ENCODE data around the gene CDC20B. TPM values are rescaled to one million over a fixed set of nuclear protein-coding genes. Genes with fewer than 3 reads are reported as not detected.
"Not testable (repeated sequence)": the region's sequence is repeated elsewhere in the genome, so short reads cannot be mapped to it uniquely, and the experiment has no call there.

The CDC20B gene
- total and polyA plus RNA-seq, 10 donors = not detected

GRCh38 chr5:55096861-55097260 is 76.1 kb downstream of the CDC20B start:
- peak overlapping the region in 1 of 8 donors; percentile 19 for H3K4me3 ChIP-seq
- H3K36me3 ChIP-seq = no peaks in the 10 kb centered on the region
- TF ChIP-seq POLR2AphosphoS5 (IDR thresholded peaks at IDR 0.05) = no peak
- TF ChIP-seq, protein P1, sequence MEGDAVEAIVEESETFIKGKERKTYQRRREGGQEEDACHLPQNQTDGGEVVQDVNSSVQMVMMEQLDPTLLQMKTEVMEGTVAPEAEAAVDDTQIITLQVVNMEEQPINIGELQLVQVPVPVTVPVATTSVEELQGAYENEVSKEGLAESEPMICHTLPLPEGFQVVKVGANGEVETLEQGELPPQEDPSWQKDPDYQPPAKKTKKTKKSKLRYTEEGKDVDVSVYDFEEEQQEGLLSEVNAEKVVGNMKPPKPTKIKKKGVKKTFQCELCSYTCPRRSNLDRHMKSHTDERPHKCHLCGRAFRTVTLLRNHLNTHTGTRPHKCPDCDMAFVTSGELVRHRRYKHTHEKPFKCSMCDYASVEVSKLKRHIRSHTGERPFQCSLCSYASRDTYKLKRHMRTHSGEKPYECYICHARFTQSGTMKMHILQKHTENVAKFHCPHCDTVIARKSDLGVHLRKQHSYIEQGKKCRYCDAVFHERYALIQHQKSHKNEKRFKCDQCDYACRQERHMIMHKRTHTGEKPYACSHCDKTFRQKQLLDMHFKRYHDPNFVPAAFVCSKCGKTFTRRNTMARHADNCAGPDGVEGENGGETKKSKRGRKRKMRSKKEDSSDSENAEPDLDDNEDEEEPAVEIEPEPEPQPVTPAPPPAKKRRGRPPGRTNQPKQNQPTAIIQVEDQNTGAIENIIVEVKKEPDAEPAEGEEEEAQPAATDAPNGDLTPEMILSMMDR (IDR thresholded peaks at IDR 0.05 in 8 of 11, conservative IDR thresholded peaks at IDR 0.05 in 3 of 11) = no peak
- TF ChIP-seq POLR2A (IDR thresholded peaks at IDR 0.05) = no peak
- peaks cover 0 to 11% (median 0%) of the 10 kb centered on the region in 8 donors for H3K9me3 ChIP-seq
- intact Hi-C loops (cut with DNase I; ENCODE audit: low total_unique reads) = no loop called here
- 60 to 73% (median 67%) methylated on average over 6 of the region's 6 CpGs for WGBS, 5 donors
- H3K4me1 ChIP-seq = peaks cover 0 to 25% (median 0%) of the 10 kb centered on the region in 6 donors
- no peaks in the 10 kb centered on the region for H3K27me3 ChIP-seq (replicated peaks in 1 of 7)
- peak overlapping the region; percentile 36 to 90 (median 70) for H3K27ac ChIP-seq
- no peak for DNase-seq

GRCh38 chr5:55096182-55096581 is 76.8 kb downstream of the CDC20B start:
- peaks cover 0 to 11% (median 0%) of the 10 kb centered on the region in 8 donors for H3K9me3 ChIP-seq
- H3K4me1 ChIP-seq = peaks cover 0 to 19% (median 0%) of the 10 kb centered on the region in 6 donors
- H3K4me3 ChIP-seq = peak overlapping the region in 1 of 8 donors; percentile 19
- 56 to 78% (median 62%) methylated on average over 3 of the region's 3 CpGs for WGBS, 5 donors
- no peaks in the 10 kb centered on the region for H3K36me3 ChIP-seq
- DNase-seq = no peak
- intact Hi-C loops (cut with DNase I; ENCODE audit: low total_unique reads) = no loop called here
- peak overlapping the region; percentile 20 to 90 (median 70) for H3K27ac ChIP-seq
- no peaks in the 10 kb centered on the region for H3K27me3 ChIP-seq (replicated peaks in 1 of 7)
- no peak for TF ChIP-seq POLR2AphosphoS5 (IDR thresholded peaks at IDR 0.05)
- TF ChIP-seq POLR2A (IDR thresholded peaks at IDR 0.05) = no peak

- peaks cover 0 to 10% (median 0%) of the 10 kb centered on the region in 8 donors for H3K9me3 ChIP-seq
- H3K27me3 ChIP-seq (replicated peaks in 1 of 7); intact Hi-C loops (cut with DNase I; ENCODE audit: low total_unique reads); H3K27ac ChIP-seq; H3K4me3 ChIP-seq; DNase-seq; H3K4me1 ChIP-seq; H3K36me3 ChIP-seq: not testable (repeated sequence)
- WGBS, 5 donors = 85 to 91% (median 87%) methylated on average over 6 of the region's 6 CpGs
These were observed 82.0 kb downstream of the CDC20B start for GRCh38 chr5:55091011-55091410.

GRCh38 chr5:55089301-55089700 is 83.7 kb downstream of the CDC20B start:
- H3K27ac ChIP-seq; intact Hi-C loops (cut with DNase I; ENCODE audit: low total_unique reads): not testable (repeated sequence)
- WGBS, 5 donors = 71 to 90% (median 76%) methylated on average over 2 of the region's 2 CpGs

GRCh38 chr5:55081541-55081940 is 91.4 kb downstream of the CDC20B start:
- DNase-seq = no peak
- TF ChIP-seq POLR2AphosphoS5 (IDR thresholded peaks at IDR 0.05) = no peak
- TF ChIP-seq, protein P1 (IDR thresholded peaks at IDR 0.05 in 8 of 11, conservative IDR thresholded peaks at IDR 0.05 in 3 of 11) = no peak
- TF ChIP-seq POLR2A (IDR thresholded peaks at IDR 0.05) = no peak
- Histone ChIP-seq H3K27me3 (replicated peaks in 1 of 7) (no peaks in the 10 kb centered on the region), H3K4me3 (no peak overlapping the region), H3K4me1 (no peaks in the 10 kb centered on the region), H3K36me3 (no peaks in the 10 kb centered on the region), H3K9me3 (peaks cover 0 to 31% (median 6%) of the 10 kb centered on the region in 8 donors), H3K27ac (no peak overlapping the region)
- intact Hi-C loops (cut with DNase I; ENCODE audit: low total_unique reads) = no loop called here

More at GRCh38 chr5:55089301-55089700, 83.7 kb downstream of the CDC20B start:
- H3K27me3 ChIP-seq (replicated peaks in 1 of 7); H3K36me3 ChIP-seq; H3K4me3 ChIP-seq; H3K4me1 ChIP-seq; DNase-seq: not testable (repeated sequence)
- peaks cover 0 to 17% (median 0%) of the 10 kb centered on the region in 8 donors for H3K9me3 ChIP-seq

DNA sequence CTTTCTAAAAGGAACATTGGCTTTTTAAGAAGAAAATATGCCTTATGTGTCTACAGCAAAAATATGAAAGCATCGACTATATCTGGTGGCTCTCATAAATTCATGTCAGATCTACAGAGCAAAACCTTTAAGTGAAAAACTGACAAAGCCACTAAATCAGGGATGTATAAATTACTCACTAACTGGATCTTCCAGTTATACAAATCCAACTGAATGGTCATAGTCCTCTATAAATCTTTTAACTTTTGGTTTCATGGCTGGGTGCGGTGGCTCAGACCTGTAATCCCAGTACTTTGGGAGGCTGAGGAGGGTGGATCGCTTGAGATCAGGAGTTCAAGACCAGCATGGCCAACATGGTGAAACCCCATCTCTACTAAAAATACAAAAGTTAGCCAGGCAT is 99.8 kb downstream of the CDC20B start:
- 86 to 94% (median 90%) methylated on average over 3 of the region's 3 CpGs for WGBS, 5 donors
- no peak for DNase-seq
- Histone ChIP-seq H3K27ac (peak overlapping the region in 5 of 8 donors; percentile 9 to 60 (median 51)), H3K36me3 (no peaks in the 10 kb centered on the region), H3K4me3 (no peak overlapping the region), H3K27me3 (replicated peaks in 1 of 7) (no peaks in the 10 kb centered on the region), H3K9me3 (no peaks in the 10 kb centered on the region), H3K4me1 (peaks cover 0 to 16% (median 0%) of the 10 kb centered on the region in 6 donors)
- TF ChIP-seq POLR2AphosphoS5 (IDR thresholded peaks at IDR 0.05) (no peak), POLR2A (IDR thresholded peaks at IDR 0.05) (no peak)
- TF ChIP-seq, protein P1 (IDR thresholded peaks at IDR 0.05 in 8 of 11, conservative IDR thresholded peaks at IDR 0.05 in 3 of 11) = no peak
- intact Hi-C loops (cut with DNase I; ENCODE audit: low total_unique reads) = no loop called here

Measured in spleen (tissue), 11 donors.